ENCODE measurements around the gene CMC1. TPM values are rescaled to one million over a fixed set of nuclear protein-coding genes. Genes with fewer than 3 reads are reported as not detected.

The CMC1 gene
- total and polyA plus RNA-seq, 9 of the 15 experiments (the other 6 are each of a cell fraction or from before 2014, with no cell fraction given) = 15.9 to 74.6 (median 48.9) TPM

GRCh38 chr3:28253040-28253715 is 11.8 kb downstream of the CMC1 start:
- whole genome bisulfite sequencing (ENCODE audit: insufficient coverage, low coverage, missing lambda C conversion rate) = 87% methylated on average over 9 of the region's 9 CpGs
- H3K4me3 ChIP-seq = no peak overlapping the region
- in situ Hi-C loops (cut with MboI) = no loop called here
- intact Hi-C loops (cut with micrococcal nuclease) = no loop called here
- no peak overlapping the region for H2AFZ ChIP-seq (ENCODE audit: low read depth, low read length)
- no peaks in the 10 kb centered on the region for H3K4me1 ChIP-seq (replicated peaks in 1 of 2; ENCODE audit: control insufficient read depth in 2 of 2, insufficient read depth in 2 of 2, low read length in 2 of 2)
- DNase-seq (ENCODE audit: extremely low read depth in 1 of 4, low spot score in 3 of 4) (no peak), FAIRE-seq (no peak), ATAC-seq (peak; percentile 15; the same call in 1 of the 3 replicates)
- no peaks in the 10 kb centered on the region for H3K9me3 ChIP-seq (replicated peaks; ENCODE audit: control insufficient read depth, insufficient read depth, low read depth, low read length)
- no peak overlapping the region for H3K9ac ChIP-seq (ENCODE audit: insufficient read depth in 1 of 2, low read depth in 2 of 2, low read length in 2 of 2)
- H3K4me2 ChIP-seq (ENCODE audit: insufficient read depth, low read length) = no peak overlapping the region
- peaks cover 47% of the 10 kb centered on the region for H3K79me2 ChIP-seq (ENCODE audit: control insufficient read depth, insufficient read depth, low read length)
- no peaks in the 10 kb centered on the region for H3K9me1 ChIP-seq (ENCODE audit: control insufficient read depth, insufficient read depth, low read length)
- H3K36me3 ChIP-seq (ENCODE audit: control insufficient read depth, insufficient read depth, low read length) = peaks cover 9% of the 10 kb centered on the region; the same call in 1 of the 3 replicates
- ChIA-PET POLR2A (interaction anchor here (1.2 to 1.6 kb wide), 2 partner anchors 12 to 22 kb away, joined by 3 to 5 read pairs; partner anchors contain the start of gene CMC1), CTCF (ENCODE audit: low intra/inter-chr PET ratio) (no interaction called here)
- no peaks in the 10 kb centered on the region for H3K27me3 ChIP-seq (ENCODE audit: control insufficient read depth in 2 of 2, insufficient read depth in 2 of 2, low read length in 2 of 2)
- peaks cover 9% of the 10 kb centered on the region; the same call in 1 of the 2 replicates for H4K20me1 ChIP-seq (replicated peaks; ENCODE audit: control insufficient read depth, insufficient read depth, low read length)
- H3K27ac ChIP-seq (ENCODE audit: extremely low read depth, low read depth, low read length) = no peak overlapping the region
- BruUV-seq (replicated peaks) = no TSS peak
- TF ChIP-seq ATF7 (IDR thresholded peaks at IDR 0.05) (no peak), FOXA1 (IDR thresholded peaks at IDR 0.05; ENCODE audit: borderline replicate concordance) (no peak), ZNF24 (IDR thresholded peaks at IDR 0.05) (no peak), CC2D1A (IDR thresholded peaks at IDR 0.05) (no peak), ZNF398 (CRISPR knock-in tag; IDR thresholded peaks at IDR 0.05) (no peak), OTX1 (CRISPR knock-in tag; IDR thresholded peaks at IDR 0.05) (no peak), ZBTB34 (CRISPR knock-in tag; IDR thresholded peaks at IDR 0.05) (no peak), CEBPB (tag; IDR thresholded peaks at IDR 0.05) (no peak), CHD4 (IDR thresholded peaks at IDR 0.05; ENCODE audit: insufficient read depth, insufficient replicate concordance, low read depth, low read length, poor library complexity, severe bottlenecking) (no peak), ZNF79 (CRISPR knock-in tag; IDR thresholded peaks at IDR 0.05; ENCODE audit: low read depth) (no peak), ZNF277 (CRISPR knock-in tag; IDR thresholded peaks at IDR 0.05; ENCODE audit: borderline replicate concordance) (no peak), NCOA2 (IDR thresholded peaks at IDR 0.05; ENCODE audit: partially characterized antibody in 2 of 2) (no peak), CREM (IDR thresholded peaks at IDR 0.05; ENCODE audit: low read depth) (no peak), LCOR (CRISPR knock-in tag; IDR thresholded peaks at IDR 0.05) (no peak), RAD51 (IDR thresholded peaks at IDR 0.05; ENCODE audit: borderline replicate concordance, low read depth) (no peak), ZBTB26 (CRISPR knock-in tag; IDR thresholded peaks at IDR 0.05) (no peak), RFX5 (IDR thresholded peaks at IDR 0.05; ENCODE audit: low read depth, low read length) (no peak)
